ENCODE measurements around the gene VPS33A. TPM values are rescaled to one million over a fixed set of nuclear protein-coding genes. Genes with fewer than 3 reads are reported as not detected.
A peak's percentile ranks its signal among the peaks of the same experiment; 100 is the strongest.
"Not testable (repeated sequence)": the region's sequence is repeated elsewhere in the genome, so short reads cannot be mapped to it uniquely, and the experiment has no call there.

Gene VPS33A
- polyA plus RNA-seq, 1 donor (not counting 4 experiments of a cell fraction or from before 2014, with no cell fraction given) = 17.5 TPM

GRCh38 chr12:122204167-122205052 lies 61.9 kb downstream of the VPS33A start:
- Histone ChIP-seq H3K27me3 (ENCODE audit: control insufficient read depth, extremely low read depth, insufficient read depth, low read length) (peaks cover 12% of the 10 kb centered on the region), H3K4me3 (ENCODE audit: control insufficient read depth in 2 of 3, extremely low read depth in 1 of 3, insufficient read depth in 2 of 3, low read depth in 1 of 3, low read length in 3 of 3) (peak overlapping the region; percentile 50 to 63 (median 61)), H3K9me1 (ENCODE audit: control insufficient read depth, extremely low read depth, insufficient read depth, low read length) (no peaks in the 10 kb centered on the region), H4K20me1 (ENCODE audit: control insufficient read depth, extremely low read depth, insufficient read depth, low read length) (no peaks in the 10 kb centered on the region), H3K36me3 (ENCODE audit: control insufficient read depth in 2 of 2, extremely low read depth in 1 of 2, insufficient read depth in 2 of 2, low read length in 2 of 2) (peaks cover 11 to 16% of the 10 kb centered on the region in 2 experiments), H3K4me2 (ENCODE audit: control insufficient read depth, extremely low read depth, insufficient read depth, low read depth, low read length) (peak overlapping the region; percentile 77), H3K9me3 (ENCODE audit: control insufficient read depth, low read depth, low read length) (no peaks in the 10 kb centered on the region), H3K4me1 (ENCODE audit: control insufficient read depth, extremely low read depth, insufficient read depth, low read length) (peaks cover 3% of the 10 kb centered on the region), H3K79me2 (ENCODE audit: control insufficient read depth, insufficient read depth, low read length) (no peaks in the 10 kb centered on the region), H3K27ac (ENCODE audit: control insufficient read depth, insufficient read depth, low read length) (no peak overlapping the region), H3K9ac (ENCODE audit: control insufficient read depth, extremely low read depth, insufficient read depth, low read length) (peak overlapping the region; percentile 58), H2AFZ (ENCODE audit: control insufficient read depth, low read length) (peak overlapping the region; percentile 58)
- dilution Hi-C loops (cut with MboI; ENCODE audit: extremely low pct_ligation_motif_present, low sequenced_read_pairs) = no loop called here
- FAIRE-seq (no peak), DNase-seq (ENCODE audit: low read depth, low spot score) (no peak)
- TF ChIP-seq EZH2 (IDR thresholded peaks at IDR 0.05; ENCODE audit: low read length) = peak; percentile 57
- TF ChIP-seq CTCF (optimal IDR thresholded peaks at IDR 0.05 in 1 of 3, IDR thresholded peaks at IDR 0.05 in 1 of 3, conservative IDR thresholded peaks at IDR 0.05 in 1 of 3; ENCODE audit: extremely low read depth in 1 of 3, insufficient read depth in 2 of 3, low read length in 3 of 3) = no peak

GRCh38 chr12:122203301-122204166 lies 62.8 kb downstream of the VPS33A start, which contains the start of gene B3GNT4:
Gene B3GNT4, plus strand, starts transcription at chr12:122203709. Its CDS starts 910 bp downstream, at chr12:122204619.
- Histone ChIP-seq H3K9me1 (ENCODE audit: control insufficient read depth, extremely low read depth, insufficient read depth, low read length) (no peaks in the 10 kb centered on the region), H3K27ac (ENCODE audit: control insufficient read depth, insufficient read depth, low read length) (no peak within 1 kb of the TSS), H3K79me2 (ENCODE audit: control insufficient read depth, insufficient read depth, low read length) (no peaks in the 10 kb centered on the region), H2AFZ (ENCODE audit: control insufficient read depth, low read length) (peak within 1 kb of the TSS; percentile 62), H3K4me2 (ENCODE audit: control insufficient read depth, extremely low read depth, insufficient read depth, low read depth, low read length) (peak within 1 kb of the TSS; percentile 77), H3K4me1 (ENCODE audit: control insufficient read depth, extremely low read depth, insufficient read depth, low read length) (peaks cover 3% of the 10 kb centered on the region), H3K27me3 (ENCODE audit: control insufficient read depth, extremely low read depth, insufficient read depth, low read length) (peaks cover 12% of the 10 kb centered on the region), H3K9me3 (ENCODE audit: control insufficient read depth, low read depth, low read length) (no peaks in the 10 kb centered on the region), H3K4me3 (ENCODE audit: control insufficient read depth in 2 of 3, extremely low read depth in 1 of 3, insufficient read depth in 2 of 3, low read depth in 1 of 3, low read length in 3 of 3) (peak within 1 kb of the TSS; percentile 50 to 63 (median 61)), H3K36me3 (ENCODE audit: control insufficient read depth in 2 of 2, extremely low read depth in 1 of 2, insufficient read depth in 2 of 2, low read length in 2 of 2) (peaks cover 11 to 16% of the 10 kb centered on the region in 2 experiments), H4K20me1 (ENCODE audit: control insufficient read depth, extremely low read depth, insufficient read depth, low read length) (no peaks in the 10 kb centered on the region), H3K9ac (ENCODE audit: control insufficient read depth, extremely low read depth, insufficient read depth, low read length) (peak within 1 kb of the TSS; percentile 58)
- dilution Hi-C loops (cut with MboI; ENCODE audit: extremely low pct_ligation_motif_present, low sequenced_read_pairs) = no loop called here
- DNase-seq (ENCODE audit: low read depth, low spot score) = no peak
- TF ChIP-seq EZH2 (IDR thresholded peaks at IDR 0.05; ENCODE audit: low read length) (no peak), CTCF (optimal IDR thresholded peaks at IDR 0.05 in 1 of 3, IDR thresholded peaks at IDR 0.05 in 1 of 3, conservative IDR thresholded peaks at IDR 0.05 in 1 of 3; ENCODE audit: extremely low read depth in 1 of 3, insufficient read depth in 2 of 3, low read length in 3 of 3) (no peak)
- no peak for FAIRE-seq

- Histone ChIP-seq H3K4me2 (ENCODE audit: control insufficient read depth, extremely low read depth, insufficient read depth, low read depth, low read length) (peak overlapping the region; percentile 77), H2AFZ (ENCODE audit: control insufficient read depth, low read length) (peak overlapping the region; percentile 62), H3K9ac (ENCODE audit: control insufficient read depth, extremely low read depth, insufficient read depth, low read length) (peak overlapping the region; percentile 22), H3K36me3 (ENCODE audit: control insufficient read depth in 2 of 2, extremely low read depth in 1 of 2, insufficient read depth in 2 of 2, low read length in 2 of 2) (peaks cover 6 to 11% of the 10 kb centered on the region in 2 experiments), H3K4me3 (ENCODE audit: control insufficient read depth in 2 of 3, extremely low read depth in 1 of 3, insufficient read depth in 2 of 3, low read depth in 1 of 3, low read length in 3 of 3) (peak overlapping the region; percentile 50 to 63 (median 61)), H3K27me3 (ENCODE audit: control insufficient read depth, extremely low read depth, insufficient read depth, low read length) (peaks cover 12% of the 10 kb centered on the region)
- dilution Hi-C loops (cut with MboI; ENCODE audit: extremely low pct_ligation_motif_present, low sequenced_read_pairs); H3K79me2 ChIP-seq (ENCODE audit: control insufficient read depth, insufficient read depth, low read length); H3K27ac ChIP-seq (ENCODE audit: control insufficient read depth, insufficient read depth, low read length); H3K4me1 ChIP-seq (ENCODE audit: control insufficient read depth, extremely low read depth, insufficient read depth, low read length); DNase-seq (ENCODE audit: low read depth, low spot score); H3K9me3 ChIP-seq (ENCODE audit: control insufficient read depth, low read depth, low read length); H3K9me1 ChIP-seq (ENCODE audit: control insufficient read depth, extremely low read depth, insufficient read depth, low read length); H4K20me1 ChIP-seq (ENCODE audit: control insufficient read depth, extremely low read depth, insufficient read depth, low read length); FAIRE-seq: not testable (repeated sequence)
Measured at GRCh38 chr12:122202811-122203210, 63.5 kb downstream of the VPS33A start.

Data from keratinocyte (primary cell).